Left cardiac atrium (tissue), 2 donors: ENCODE measurements around the gene MTMR6. TPM values are rescaled to one million over a fixed set of nuclear protein-coding genes. Genes with fewer than 3 reads are reported as not detected.

ENCODE experiments used
- total RNA-seq, 2 donors: library from RNA; stranded (reverse); fragmentation: NEBNext Ultra II Directional; extraction: Animal tissue kit (Norgen Biotek cat#: 25700); gene quantifications; one replicate each; pipeline ENCODE4 v1.2.1, GENCODE V29; 2021
- donor health status: DM: no; HTN: yes; CAD: no; lungs with severe emphysema.
- donor health status: DM: yes; HTN: yes; CAD: no.

The MTMR6 gene
- total RNA-seq, 2 donors from 2014 or later = 13.3 to 17.5 TPM

Other genes with a start within 250 kb of the MTMR6 start
- under 1 TPM in 1 of 2 donors, not detected in 1; 0.10 TPM for gene PABPC3, start 191.4 kb downstream of the MTMR6 start, total RNA-seq
- not detected for gene AMER2, start 115.2 kb downstream of the MTMR6 start, total RNA-seq
- gene NUP58, start 14.1 kb upstream of the MTMR6 start, total RNA-seq = 10 to 100 TPM; 24.7 to 34.2 TPM
- gene ATP8A2, start 84.5 kb upstream of the MTMR6 start, total RNA-seq = under 1 TPM; 0.18 to 0.24 TPM